NCI-H1105 treated with DMSO at 0.1 percent for 48 hours (cell line): ENCODE results near the gene BEND7.

Experiments
- DNase-seq: peaks from one replicate; lab custom pipeline; 2025; lab: John Stamatoyannopoulos, UW

The BEND7 gene

DNA sequence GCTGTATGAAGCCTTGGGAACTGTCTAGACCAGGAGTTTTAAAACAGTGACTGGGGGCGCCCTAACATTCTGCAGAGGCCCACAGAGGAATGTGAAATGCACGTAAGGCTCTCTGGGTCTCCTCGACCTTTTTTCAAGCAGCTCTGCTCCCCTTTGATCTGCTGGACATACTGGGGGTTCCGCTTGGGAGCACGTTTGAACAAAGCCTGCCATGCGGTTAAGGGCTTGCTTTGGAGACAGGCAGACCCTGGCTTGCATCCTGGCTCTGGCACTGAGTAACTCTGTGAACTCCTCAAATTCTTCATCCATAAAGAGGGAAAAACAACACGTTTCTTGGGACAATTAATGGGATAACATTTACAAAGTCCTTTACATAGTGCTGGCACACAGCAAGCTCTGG, 7.8 kb downstream of the BEND7 start:
- no peak for DNase-seq

- no peak for DNase-seq
Observed at GRCh38 chr10:13520194-13520593, 8.6 kb downstream of the BEND7 start.

GRCh38 chr10:13518076-13518692, 10.6 kb downstream of the BEND7 start:
- DNase-seq, result no peak

GRCh38 chr10:13517675-13518074, 11.1 kb downstream of the BEND7 start:
- DNase-seq, result no peak

GRCh38 chr10:13516176-13516575, 12.6 kb downstream of the BEND7 start:
- no peak for DNase-seq

GRCh38 chr10:13515467-13515866, 13.3 kb downstream of the BEND7 start:
- DNase-seq, result no peak

- DNase-seq, result no peak
Observed at GRCh38 chr10:13514296-13514695, 14.5 kb downstream of the BEND7 start.

GRCh38 chr10:13512564-13512963, 16.2 kb downstream of the BEND7 start:
- no peak for DNase-seq

DNA sequence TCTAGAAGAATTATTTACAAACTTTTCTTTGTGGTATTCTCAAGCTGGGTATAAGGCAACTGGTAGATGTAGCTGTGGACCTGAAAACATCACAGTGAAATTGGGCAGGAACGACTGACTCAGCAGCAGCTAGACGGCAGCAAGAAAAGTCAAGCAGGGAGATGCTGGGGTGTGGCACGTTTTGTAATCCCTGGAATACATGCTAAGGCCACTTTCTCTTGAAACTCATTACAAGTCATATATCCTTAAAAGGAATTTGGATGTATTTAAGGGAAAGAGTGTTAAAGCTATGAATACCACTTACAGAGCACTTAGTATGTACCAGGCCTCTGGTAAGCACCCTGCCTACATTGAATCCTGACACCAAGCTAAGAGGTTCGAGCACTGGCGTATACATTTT, 17.4 kb downstream of the BEND7 start:
- no peak for DNase-seq

- DNase-seq, result no peak
Observed at GRCh38 chr10:13505052-13505680, 23.6 kb downstream of the BEND7 start.

DNA sequence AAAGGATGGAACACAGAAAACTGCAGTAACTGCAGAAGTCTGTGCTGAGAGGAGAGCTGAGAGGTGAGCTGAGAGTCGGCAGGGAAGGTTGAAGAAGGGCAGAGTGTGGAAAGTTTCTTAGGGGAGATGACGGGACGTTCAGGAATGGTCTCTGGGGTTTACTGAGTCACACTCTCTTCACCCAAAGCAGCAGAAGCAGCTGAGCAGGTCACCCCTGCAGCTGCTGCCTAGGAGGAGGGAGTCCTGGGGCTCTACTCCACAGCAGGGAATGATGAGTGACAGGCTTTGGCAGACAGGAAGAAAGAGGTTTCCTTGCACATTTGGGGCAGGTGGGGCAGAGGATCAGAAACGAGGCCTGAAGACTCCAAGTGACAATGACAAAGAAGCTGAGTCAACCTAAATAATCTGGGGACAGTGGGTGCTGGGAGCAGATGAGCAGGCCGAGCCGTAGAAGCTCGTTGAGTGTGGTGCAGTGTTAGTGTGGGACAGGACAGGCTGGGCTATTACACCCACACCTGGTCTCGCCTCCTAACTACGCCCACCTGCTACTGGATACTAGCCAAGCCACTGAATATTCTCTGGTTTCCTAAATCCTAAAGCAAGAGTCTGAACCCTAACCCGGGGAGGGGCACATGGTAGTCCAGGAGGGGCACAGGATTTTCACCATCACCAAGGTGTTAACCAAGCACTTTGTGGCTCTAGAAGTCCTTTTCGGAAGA, 24.9 kb downstream of the BEND7 start:
- DNase-seq, result no peak

DNA sequence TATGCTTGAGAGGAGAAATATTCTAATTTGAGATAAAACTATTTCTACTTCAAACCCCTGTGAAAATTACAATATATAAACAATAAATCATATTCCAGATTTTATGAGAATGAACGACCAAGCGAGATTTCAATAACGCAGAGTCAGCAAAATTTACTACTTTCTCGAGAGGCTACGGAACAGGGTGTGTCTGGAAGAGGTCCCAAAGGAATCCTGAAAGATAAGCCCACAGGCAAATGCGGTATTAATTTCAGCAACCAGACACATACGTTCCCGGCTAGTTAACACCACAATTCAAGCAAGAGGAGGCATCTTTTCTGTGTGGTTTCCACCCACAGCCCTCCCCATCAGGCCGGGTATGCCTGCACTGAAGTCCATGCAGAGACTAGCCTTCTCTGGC, 26.4 kb downstream of the BEND7 start:
- DNase-seq, result no peak

DNA sequence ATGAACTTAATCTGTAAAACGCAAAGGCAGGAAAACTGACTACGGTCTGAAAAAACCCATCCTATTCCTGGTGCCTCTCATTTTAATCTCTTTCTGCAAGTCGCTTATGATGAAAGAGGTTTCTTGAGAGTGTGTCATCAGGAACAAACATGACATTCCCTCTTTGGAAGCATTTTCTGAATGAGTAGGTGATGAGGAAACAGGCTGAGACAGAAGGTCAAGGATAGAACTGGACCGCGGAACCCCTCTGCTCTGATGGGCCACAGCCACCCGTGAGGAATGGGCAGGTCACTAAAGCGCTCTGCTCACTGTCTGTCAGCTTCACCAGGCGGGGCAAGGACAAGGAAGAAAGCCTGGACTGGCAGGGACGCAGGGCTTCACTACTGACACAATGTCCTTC, 28.6 kb downstream of the BEND7 start:
- DNase-seq, result no peak

GRCh38 chr10:13499150-13499549, 29.7 kb downstream of the BEND7 start:
- DNase-seq, result no peak

DNA sequence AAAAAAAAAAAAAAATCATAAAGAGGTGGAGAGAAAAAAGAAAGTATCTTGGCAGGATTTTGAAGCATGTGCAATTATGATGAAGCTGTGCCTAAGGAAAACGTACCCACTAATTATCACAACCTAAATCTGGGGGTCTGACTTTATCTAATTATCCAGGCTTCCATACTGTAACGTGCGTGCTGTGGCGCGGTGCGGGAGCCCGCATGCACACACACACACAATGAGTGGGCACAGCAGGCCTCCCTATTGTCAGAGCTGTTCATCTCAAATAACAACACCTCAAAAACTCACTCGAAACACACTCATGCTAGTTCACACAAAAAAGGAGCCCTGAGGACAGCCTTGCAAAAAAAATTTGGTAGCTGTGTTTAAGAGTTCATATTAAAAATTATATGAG, 31.9 kb downstream of the BEND7 start:
- no peak for DNase-seq

DNA sequence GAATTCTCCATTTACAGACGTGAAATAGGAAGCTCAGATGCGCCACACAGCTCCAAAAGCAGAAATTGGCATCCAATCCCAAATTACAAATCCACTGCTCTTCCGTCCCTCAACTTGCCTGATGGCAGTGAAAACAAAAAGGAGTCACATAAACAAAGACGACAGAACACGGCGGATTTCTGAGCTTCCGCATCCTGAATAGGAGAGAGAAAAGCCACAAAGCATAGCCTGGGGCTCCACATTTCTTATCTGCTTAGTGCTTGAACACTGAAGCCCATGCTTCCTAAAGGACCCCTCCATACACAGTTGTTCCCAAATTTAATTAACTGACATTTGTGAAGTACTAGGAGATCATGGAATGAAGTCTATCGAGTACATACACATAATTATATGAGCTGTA, 32.6 kb downstream of the BEND7 start:
- no peak for DNase-seq

DNA sequence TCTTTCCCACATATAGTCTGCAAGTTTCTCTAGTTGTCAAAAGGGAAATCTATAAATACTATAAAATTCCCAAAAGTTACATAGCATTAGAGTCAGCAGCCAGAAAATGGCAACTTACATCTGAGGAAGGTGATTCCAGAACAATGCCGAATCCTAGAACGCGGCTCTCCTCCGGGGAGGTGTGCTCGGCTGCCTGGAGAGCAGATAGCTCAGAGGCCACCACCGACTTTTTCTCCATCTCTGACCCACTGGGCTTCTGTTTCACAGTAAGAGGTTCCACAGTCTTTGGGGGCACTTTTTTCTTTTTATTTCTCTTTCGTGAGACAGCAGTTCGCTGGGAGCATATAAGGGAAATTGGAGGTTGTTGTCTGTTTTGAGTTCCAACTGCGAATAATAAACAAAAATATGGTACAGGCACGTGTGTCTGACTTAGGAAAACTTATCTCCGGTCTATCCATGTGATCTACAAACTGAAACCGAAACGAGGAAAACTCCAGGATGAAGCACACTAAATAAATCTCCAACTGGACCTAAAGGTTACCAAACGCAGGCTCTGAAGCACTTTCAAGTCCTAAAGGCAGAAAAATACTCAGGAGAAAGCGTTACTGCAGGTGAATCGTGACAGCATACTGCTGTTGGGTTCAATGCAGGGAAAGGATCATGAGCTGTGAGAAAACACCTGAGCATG, 36.2 kb downstream of the BEND7 start:
- DNase-seq, result no peak

DNA sequence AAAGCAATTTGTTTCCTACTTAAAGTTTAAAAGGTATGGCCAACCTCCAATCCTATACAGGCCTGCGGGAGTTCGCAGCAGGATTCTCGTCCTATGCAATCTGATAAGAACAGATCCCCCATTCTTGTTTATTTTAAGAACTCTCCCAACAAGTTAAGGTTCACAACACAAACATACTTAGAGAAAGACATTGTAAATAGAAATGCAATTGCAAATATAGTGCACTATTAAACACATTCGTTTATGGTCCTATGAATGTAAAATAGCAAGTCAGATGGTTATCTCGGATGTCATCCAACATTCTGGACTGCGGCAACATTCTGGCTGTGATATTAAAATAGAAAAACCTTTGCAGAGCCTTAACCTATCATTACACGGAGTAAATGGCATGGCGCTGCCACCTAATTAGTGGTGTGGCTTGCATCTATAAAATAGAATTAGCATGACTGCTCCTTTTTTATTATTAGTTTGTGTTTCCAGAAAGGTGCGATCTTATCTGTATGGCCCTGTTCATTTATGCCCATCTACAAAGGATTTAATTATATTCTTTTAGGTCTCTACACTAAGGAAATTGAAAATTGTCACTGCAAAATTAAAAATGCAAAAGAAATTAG, 37.0 kb downstream of the BEND7 start:
- peak; percentile 20 for DNase-seq

DNA sequence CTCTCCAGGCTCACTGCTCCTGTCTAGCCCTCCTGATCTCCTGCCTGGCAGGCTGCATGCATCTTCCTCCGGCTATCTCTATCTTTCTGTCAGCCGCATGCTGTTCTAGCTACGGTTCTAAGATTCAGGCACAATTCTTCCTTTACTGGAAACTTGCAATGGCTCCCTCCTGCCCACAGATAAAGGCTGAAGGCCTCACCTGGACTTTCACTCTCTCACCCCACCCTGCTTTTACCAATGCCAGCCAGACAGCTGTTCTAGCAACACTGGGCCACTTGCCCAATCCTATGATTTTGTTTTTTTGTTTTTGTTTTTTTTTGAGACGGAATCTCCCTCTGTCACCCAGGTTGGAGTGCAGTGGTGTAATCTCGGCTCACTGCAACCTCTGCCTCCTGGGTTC, 38.3 kb downstream of the BEND7 start:
- no peak for DNase-seq

GRCh38 chr10:13489035-13489599, 39.7 kb downstream of the BEND7 start:
- DNase-seq, result no peak

DNA sequence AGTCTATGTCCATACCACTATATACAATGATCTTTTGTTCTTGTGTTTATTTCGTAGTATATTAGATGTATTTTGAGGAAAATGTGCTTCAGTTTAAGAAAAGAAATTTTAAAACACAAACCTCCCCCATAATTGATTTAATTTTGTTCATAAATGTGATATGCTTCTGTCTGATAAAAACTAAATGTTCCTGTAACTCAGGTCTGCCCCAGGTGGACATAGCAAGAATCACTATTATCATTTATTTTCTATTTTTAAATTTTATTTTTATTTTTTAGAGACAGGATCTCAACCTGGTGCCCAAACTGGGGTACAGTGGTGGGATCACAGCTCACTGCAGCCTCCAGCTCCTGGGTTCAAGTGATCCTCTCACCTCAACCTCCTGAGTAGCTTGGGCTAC, 43.2 kb downstream of the BEND7 start:
- no peak for DNase-seq

DNA sequence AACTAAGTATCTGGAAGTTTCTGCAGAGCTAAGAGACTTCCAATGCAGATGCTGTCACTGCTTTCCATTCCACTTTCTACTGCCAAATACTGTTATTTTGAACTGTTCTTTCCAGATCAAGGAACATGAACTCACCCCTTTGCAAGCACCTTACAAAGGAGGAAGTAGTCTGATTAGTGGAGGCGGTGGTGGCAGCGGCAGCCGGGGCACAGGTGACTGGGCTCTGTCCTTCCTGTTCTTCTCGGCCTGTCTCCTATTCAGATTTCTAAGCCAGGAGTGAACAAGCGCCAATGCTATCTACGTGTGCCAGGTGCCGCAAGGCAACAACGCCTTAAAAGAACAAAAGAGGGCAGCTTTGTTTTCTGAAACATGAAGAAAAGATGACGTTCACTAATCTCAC, 44.9 kb downstream of the BEND7 start:
- no peak for DNase-seq
